RKO (cell line): ENCODE results near the gene ASB13.
A peak's percentile ranks its signal among the peaks of the same experiment; 100 is the strongest.

ENCODE experiments used
- DNase-seq: peaks from one replicate; pipeline ENCODE4 v3.0.0-alpha.2; 2016; ENCODE audit warnings: low spot score

ASB13 gene

GRCh38 chr10:5647507-5648240 is 18.7 kb downstream of the ASB13 start:
- DNase-seq = no peak

DNA sequence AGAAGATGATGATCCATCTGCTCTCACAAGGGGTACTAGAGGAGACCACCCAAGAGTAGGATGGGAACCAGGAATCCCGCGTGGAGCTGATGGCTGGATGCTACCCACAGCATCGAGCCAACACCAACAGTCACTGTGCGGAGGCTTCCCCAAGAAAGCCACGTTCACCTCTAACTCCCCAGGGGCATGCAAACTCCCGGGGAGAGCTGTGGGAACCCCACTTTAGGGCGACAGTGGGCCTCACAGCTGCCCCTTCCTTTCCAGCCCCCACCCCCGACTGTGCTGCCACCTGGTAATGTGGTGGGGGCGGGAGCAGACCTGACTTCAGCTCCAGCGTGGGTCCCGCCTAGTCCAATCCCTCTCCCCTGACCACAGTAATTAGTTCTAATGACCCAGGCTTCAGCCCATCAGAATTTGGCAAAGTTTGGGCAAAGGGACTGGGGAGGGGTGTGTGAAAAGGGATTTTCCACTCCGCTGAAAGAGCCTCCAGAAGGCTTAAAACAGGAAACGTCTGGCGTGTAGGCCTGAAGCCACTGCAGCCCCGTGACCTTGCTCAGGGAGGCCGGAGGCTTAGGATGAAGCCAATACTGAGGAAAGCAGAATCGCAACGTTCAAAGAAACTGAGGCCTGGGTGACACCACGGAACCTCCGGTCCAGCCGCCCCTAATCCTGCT is 20.3 kb downstream of the ASB13 start:
- no peak for DNase-seq

DNA sequence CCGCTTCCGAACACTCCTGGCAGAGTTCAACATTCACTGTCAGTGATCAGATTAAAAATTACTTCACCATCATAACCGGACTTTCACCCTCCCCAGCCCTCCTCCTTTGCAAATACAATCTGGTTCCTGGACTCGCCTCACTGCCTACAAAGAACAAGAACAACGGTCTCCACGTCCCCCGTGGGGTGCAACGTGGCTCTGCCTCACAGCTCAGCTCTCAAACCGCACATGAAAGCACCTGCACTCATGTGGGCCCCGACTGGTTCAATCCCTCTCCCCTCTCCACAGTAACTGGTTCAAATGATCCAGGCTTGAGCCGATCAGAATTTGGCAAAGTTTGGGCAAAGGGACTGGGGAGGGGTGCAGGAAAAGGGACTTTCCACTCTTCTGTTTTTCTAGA is 21.0 kb downstream of the ASB13 start:
- no peak for DNase-seq

DNA sequence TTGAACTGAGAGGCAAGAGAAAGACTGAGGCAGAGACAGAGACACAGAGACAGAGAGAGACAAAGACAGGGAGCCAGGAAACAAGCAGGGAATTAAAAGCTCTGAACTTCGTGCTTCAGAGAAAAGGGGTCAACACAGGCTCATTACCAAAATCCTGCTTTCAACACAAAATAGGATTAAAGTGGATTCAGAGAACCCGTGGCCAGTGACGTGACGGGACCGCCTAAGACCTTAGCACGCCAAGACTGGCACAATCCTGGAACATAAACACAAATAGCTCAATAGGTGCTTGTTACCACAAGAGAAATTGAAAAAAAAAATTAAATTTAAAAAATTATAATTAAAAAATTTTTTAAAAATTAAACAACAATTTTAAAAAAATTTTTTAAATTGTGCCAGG is 21.5 kb downstream of the ASB13 start:
- no peak for DNase-seq

DNA sequence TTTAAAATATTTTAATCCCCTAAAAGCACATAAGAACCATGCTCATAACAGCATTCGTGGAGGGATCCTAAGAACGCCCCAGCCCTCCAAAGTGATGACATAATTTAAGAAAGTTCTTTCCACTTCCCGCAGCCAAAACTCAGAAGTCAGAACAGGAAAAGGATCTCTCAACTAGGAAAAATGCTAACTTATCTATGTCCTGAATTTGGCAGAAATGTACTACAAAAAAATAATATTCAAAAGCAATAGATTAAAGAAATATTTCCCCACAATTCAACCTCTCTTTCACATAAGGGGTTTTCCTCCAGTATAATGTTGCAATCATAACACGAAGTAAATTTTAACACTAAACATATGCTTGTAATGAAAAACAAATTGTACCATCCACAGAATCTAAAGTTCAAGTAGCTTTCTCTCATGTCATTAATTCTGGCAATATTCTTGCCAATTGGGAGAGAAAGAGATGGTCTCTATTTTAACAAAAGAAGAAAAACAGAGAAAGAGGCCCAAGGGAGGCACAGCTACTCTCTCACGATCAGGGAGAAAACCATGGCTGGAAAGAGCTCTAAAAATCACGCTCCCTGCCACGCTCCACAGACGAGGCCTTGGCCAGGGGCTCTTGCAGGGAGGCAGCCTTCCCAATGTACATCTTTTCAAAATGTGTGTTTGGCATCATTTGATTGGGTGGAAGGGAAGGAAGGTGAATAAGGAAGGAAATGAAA is 22.9 kb downstream of the ASB13 start:
- DNase-seq = no peak

GRCh38 chr10:5641501-5641900 is 24.9 kb downstream of the ASB13 start:
- no peak for DNase-seq

DNA sequence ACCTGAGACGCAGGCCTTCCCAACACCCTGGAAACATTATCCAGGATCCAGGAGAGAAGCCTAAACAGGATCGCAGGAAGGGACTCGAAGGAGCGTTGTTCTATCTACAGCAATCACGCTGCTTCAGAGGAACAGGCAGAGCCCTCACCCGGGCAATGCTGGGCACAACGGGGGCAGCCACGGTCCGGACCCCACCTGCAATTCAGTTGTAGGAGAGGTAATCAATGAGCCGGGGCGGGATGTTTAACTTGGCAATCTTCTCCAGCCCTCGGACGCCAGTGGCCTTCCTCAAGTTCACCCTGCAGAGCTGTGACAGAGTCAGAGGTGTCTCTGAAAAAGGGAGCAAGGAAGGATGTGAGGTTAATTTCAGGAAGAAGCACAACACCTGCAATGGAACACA is 25.9 kb downstream of the ASB13 start:
- no peak for DNase-seq

- DNase-seq = no peak
These were observed 26.4 kb downstream of the ASB13 start for GRCh38 chr10:5640036-5640435.

DNA sequence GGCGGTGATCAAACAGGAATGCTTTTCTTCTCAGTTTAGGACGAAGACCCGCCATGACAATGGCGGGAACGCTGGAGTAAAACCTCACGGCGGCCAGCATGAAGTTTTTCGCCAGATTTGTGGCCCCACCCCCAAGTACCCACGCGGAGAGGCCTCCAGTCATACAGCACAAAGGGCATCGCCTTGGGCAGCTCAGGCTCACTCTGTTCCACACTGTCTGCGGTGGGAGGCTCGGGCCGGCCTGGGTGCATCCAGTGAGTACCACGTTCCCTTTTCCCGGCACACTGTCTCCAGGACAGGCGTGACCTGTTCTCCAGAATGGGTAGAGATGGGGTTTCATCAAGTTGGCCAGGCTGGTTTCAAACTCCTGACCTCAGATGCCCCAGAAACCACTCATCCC is 27.3 kb downstream of the ASB13 start:
- DNase-seq = no peak

DNA sequence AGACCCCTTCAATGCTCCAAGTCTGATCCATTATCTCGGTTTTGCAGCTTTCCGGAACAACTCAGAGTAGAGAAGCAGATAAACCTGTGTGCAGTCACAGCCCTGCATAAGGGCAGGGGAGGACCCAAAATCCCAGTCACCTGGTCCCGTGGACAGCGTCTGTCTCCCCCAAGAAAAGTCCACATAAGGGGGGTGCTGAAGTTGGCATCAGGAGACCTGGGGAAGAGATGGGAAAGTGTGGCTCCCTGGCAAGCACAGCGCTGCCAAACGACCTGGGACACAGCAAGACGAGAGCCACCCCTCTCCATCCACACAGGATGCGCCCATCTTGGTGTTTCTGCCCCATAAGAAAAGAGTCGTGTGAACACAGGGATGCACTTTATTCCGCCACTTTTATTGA is 27.9 kb downstream of the ASB13 start:
- DNase-seq = no peak

DNA sequence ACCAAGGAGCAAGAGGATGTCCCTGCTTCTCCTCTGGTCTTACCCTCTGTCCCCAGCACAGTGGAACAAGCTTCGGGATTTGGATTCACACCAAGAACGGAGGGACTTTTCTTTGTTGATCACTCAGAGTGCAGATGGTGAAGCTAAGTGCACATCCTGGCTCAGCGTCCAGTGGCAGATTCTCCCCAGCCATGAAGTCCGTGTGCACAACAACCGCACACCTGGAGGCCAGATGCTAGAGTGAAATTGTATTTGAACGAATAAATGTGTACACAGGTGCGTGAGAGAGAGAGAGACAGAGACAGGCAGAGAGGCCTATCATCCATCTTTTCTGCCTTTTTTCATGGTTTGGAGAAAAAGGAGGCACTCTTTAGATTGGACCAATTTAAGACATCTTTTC is 31.5 kb downstream of the ASB13 start:
- DNase-seq = no peak

GRCh38 chr10:5633166-5633749 is 33.1 kb downstream of the ASB13 start:
- DNase-seq = no peak

- peak; percentile 33 for DNase-seq
These were observed 33.9 kb downstream of the ASB13 start for GRCh38 chr10:5632446-5632845.

DNA sequence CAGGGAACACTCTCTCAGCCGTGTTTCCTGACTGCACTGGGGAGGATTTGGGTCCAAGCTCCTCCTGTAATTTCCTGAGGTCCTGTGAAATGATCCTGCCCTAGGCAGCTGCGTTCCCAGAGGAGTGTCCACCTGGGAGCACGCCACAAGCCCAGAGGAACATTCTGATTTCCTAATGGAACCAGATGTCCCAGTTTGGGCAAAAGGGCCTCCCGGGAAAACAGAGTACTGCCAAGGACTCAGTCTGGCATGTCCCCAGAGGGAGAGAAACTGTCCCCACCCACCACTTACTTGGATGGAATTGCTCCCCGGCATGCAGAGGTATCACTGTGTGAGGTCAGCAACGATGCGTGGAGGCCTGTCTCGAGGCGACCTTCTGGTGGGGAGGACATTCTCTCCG is 34.5 kb downstream of the ASB13 start:
- DNase-seq = no peak

DNA sequence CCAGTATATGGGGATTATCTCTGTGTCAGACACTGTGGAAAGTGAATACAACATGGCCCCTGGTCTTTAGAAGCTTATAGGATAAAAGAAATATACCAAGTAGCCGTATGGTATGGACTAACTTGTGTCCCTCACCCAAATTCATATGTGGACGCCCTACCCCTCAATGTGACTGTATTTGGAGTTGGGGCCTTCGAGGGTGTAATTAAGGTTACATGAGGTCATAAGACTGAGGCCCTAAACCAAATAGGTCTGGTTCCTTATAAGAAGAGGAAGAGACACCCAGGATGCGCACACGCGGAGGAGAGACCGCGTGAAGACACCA is 36.3 kb downstream of the ASB13 start:
- no peak for DNase-seq

- peak; percentile 83 for DNase-seq
These were observed 36.9 kb downstream of the ASB13 start for GRCh38 chr10:5629303-5630111.

- no peak for DNase-seq
These were observed 37.7 kb downstream of the ASB13 start for GRCh38 chr10:5628451-5629302.

- no peak for DNase-seq
These were observed 38.8 kb downstream of the ASB13 start for GRCh38 chr10:5627486-5628044.

- DNase-seq = no peak
These were observed 40.2 kb downstream of the ASB13 start for GRCh38 chr10:5625992-5626777.

DNA sequence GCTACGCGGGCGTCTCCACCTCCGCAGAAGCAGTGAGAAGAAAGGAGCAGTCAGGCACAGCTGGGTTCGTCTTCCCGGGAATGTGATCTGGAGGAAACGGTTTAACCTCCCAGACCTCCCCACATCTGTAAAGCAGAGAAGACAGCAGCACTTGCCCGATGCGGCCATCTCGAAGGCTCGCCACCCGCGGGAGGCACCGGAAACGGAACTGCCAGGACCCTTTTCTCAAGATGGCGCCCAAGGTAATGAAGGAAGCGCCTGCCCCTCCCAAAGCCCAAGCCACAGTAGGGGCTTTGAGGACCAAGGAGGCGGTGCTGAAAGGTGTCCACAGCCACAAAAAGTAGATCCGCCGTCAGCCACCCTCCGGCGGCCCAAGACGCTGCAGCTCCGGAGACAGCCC is 41.7 kb downstream of the ASB13 start:
- DNase-seq = no peak
